Natural killer cell (primary cell): ENCODE measurements around the gene AP1S3. TPM values are rescaled to one million over a fixed set of nuclear protein-coding genes. Genes with fewer than 3 reads are reported as not detected.
A peak's percentile ranks its signal among the peaks of the same experiment; 100 is the strongest.

Experiments used
- ATAC-seq, 3 donors: fragments of 150-1000 bp in 2 of 3; fragments of 200-7000 bp in 1 of 3; cut with Tn5 transposase; 1 replicate in 1 of 3; 2 replicates in 2 of 3; pipeline ENCODE4 v1.10.0; 2021; ENCODE audit warnings: mild to moderate bottlenecking in 2 of 3, moderate library complexity in 2 of 3
- DNase-seq, 2 donors: peaks; one replicate each; pipeline versions ENCODE4 v3.0.0 to v3.0.0-alpha.2; 2013 to 2021; ENCODE audit warnings: mixed read lengths in 1 of 2
- H3K27ac ChIP-seq: one replicate; pipeline ENCODE4 v1.5.1; 2013; ENCODE audit warnings: mild to moderate bottlenecking, low read length
- H3K27me3 ChIP-seq: one replicate; pipeline ENCODE4 v1.6.1; 2013; ENCODE audit warnings: low read length; ENCODE audit not compliant: control insufficient read depth, insufficient read depth
- H3K36me3 ChIP-seq: one replicate; pipeline ENCODE4 v1.6.1; 2013; ENCODE audit warnings: low read length; ENCODE audit not compliant: control insufficient read depth, insufficient read depth
- H3K4me1 ChIP-seq: one replicate; pipeline ENCODE4 v1.6.1; 2013; ENCODE audit warnings: low read length; ENCODE audit not compliant: control insufficient read depth, insufficient read depth
- H3K4me3 ChIP-seq: one replicate; pipeline ENCODE4 v1.5.1; 2013; ENCODE audit warnings: low read length
- H3K9me3 ChIP-seq: one replicate; pipeline ENCODE4 v1.6.1; 2013; ENCODE audit warnings: low read length; ENCODE audit not compliant: control insufficient read depth, insufficient read depth
- H3K27ac Mint-ChIP-seq, 2 donors: one replicate each; pipeline ENCODE4 v1.8.0; 2022; ENCODE audit warnings: mild to moderate bottlenecking in 2 of 2, mixed read lengths in 2 of 2, moderate library complexity in 1 of 2
- H3K27me3 Mint-ChIP-seq, 2 donors: one replicate each; pipeline ENCODE4 v1.8.0; 2022; ENCODE audit warnings: low read depth in 2 of 2, mixed read lengths in 2 of 2
- H3K36me3 Mint-ChIP-seq: one replicate; pipeline ENCODE4 v1.8.0; 2022; ENCODE audit warnings: mixed read lengths
- H3K4me1 Mint-ChIP-seq, 2 donors: one replicate each; pipeline ENCODE4 v1.8.0; 2022; ENCODE audit warnings: mixed read lengths in 2 of 2
- H3K4me3 Mint-ChIP-seq: one replicate; pipeline ENCODE4 v1.8.0; 2022; ENCODE audit warnings: mild to moderate bottlenecking, moderate library complexity, mixed read lengths
- H3K9me3 Mint-ChIP-seq, 2 donors: one replicate each; pipeline ENCODE4 v1.8.0; 2022; ENCODE audit warnings: mixed read lengths in 2 of 2
- WGBS: methylation state at CpG from one replicate; pipeline ENCODE4 v1.1.7; 2013; ENCODE audit warnings: missing lambda C conversion rate; ENCODE audit not compliant: insufficient coverage; 5-methylcytosine and 5-hydroxymethylcytosine counted together
- intact Hi-C: fragments of 100-400 bp; cut with micrococcal nuclease; formaldehyde crosslinking; loops from one replicate; pipeline ENCODE4 v1.14.2; 2022
- total RNA-seq, 4 donors: library from RNA; stranded (reverse); fragments of 120-200 nt in 1 of 4; gene quantifications; one replicate each; pipeline versions ENCODE4 v1.2.3 to v1.2.4, GENCODE V29; 2013 to 2022
- TF ChIP-seq, protein P1 (sequence below): fragments of 200-600 bp; IDR thresholded peaks from one replicate; pipeline ENCODE4 v1.8.0; 2022; ENCODE audit warnings: antibody characterized with exemption

The AP1S3 gene
- total RNA-seq, 3 donors from 2014 or later (not counting 1 experiment from before 2014, with no cell fraction given) = 4.5 to 5.2 (median 5.0) TPM

DNA sequence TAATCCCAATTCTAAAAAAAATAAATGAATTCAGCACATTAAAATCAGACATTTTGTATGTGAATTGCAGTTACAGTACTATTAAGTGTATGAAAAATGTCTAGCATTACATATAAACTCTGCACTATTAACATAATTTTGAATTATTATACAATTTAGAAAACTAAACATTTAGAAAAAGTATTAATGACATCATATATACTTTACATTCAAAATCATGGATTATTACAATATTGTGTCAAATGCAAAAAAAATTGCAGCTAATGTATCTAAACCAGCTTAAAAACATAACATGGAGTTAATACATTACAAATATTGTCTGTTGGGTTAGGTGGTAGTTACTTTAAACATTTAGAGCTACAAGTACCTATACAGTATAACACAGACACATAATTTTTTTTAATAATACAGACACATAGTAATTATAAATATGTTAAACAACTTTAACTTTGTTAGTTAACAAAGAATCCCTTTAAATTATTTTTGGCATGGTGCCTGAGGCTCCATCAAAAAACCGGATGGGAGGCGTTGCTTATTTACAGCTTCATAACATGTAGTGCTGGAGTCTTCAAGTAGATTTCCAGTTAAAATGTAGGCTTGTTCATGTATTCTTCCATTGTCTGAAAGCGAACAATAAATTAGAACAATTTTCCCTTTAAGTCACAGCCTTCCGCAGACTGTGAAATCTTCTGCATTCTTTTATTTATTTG lies 79.1 kb downstream of the AP1S3 start:
- no peaks in the 10 kb centered on the region for H3K27me3 ChIP-seq
- H3K27ac ChIP-seq = no peak overlapping the region
- intact Hi-C loops = no loop called here
- H3K27ac Mint-ChIP-seq = peak overlapping the region in 1 of 2 donors; percentile 96
- DNase-seq (no peak), ATAC-seq (no peak)
- H3K4me1 Mint-ChIP-seq = peaks cover 30 to 40% of the 10 kb centered on the region in 2 donors
- H3K9me3 Mint-ChIP-seq = no peaks in the 10 kb centered on the region
- H3K36me3 Mint-ChIP-seq = no peaks in the 10 kb centered on the region
- TF ChIP-seq, protein P1, sequence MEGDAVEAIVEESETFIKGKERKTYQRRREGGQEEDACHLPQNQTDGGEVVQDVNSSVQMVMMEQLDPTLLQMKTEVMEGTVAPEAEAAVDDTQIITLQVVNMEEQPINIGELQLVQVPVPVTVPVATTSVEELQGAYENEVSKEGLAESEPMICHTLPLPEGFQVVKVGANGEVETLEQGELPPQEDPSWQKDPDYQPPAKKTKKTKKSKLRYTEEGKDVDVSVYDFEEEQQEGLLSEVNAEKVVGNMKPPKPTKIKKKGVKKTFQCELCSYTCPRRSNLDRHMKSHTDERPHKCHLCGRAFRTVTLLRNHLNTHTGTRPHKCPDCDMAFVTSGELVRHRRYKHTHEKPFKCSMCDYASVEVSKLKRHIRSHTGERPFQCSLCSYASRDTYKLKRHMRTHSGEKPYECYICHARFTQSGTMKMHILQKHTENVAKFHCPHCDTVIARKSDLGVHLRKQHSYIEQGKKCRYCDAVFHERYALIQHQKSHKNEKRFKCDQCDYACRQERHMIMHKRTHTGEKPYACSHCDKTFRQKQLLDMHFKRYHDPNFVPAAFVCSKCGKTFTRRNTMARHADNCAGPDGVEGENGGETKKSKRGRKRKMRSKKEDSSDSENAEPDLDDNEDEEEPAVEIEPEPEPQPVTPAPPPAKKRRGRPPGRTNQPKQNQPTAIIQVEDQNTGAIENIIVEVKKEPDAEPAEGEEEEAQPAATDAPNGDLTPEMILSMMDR = no peak
- H3K36me3 ChIP-seq = peaks cover 2% of the 10 kb centered on the region
- H3K4me3 ChIP-seq = no peak overlapping the region
- H3K4me3 Mint-ChIP-seq = no peak overlapping the region
- H3K27me3 Mint-ChIP-seq = no peaks in the 10 kb centered on the region
- 94% methylated on average over 2 of the region's 4 CpGs for WGBS
- peaks cover 35% of the 10 kb centered on the region for H3K4me1 ChIP-seq
- no peaks in the 10 kb centered on the region for H3K9me3 ChIP-seq

DNA sequence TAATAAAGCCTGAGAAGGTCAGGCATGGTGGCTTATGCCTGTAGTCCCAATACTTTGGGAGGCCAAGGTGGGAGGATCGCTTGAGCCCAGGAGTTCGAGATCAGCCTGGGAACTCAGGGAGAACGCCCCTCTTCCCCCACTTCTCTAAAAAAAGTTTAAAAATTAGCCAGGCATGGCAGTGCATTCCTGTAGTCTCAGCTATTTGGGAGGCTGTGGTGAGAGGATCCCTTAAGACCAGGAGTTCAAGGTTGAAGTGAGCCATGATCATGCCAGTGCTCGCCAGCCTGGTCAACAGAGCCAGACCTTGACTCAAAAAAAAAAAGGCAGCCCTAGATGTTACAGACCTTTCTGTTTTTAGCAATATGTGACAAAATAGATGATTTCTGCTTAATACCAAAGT lies 83.4 kb downstream of the AP1S3 start:
- peaks cover 2% of the 10 kb centered on the region for H3K36me3 ChIP-seq
- ATAC-seq (no peak), DNase-seq (no peak)
- H3K36me3 Mint-ChIP-seq = no peaks in the 10 kb centered on the region
- intact Hi-C loops = no loop called here
- no peak overlapping the region for H3K27ac ChIP-seq
- H3K4me3 Mint-ChIP-seq = no peak overlapping the region
- peaks cover 9 to 15% of the 10 kb centered on the region in 2 donors for H3K27me3 Mint-ChIP-seq
- TF ChIP-seq, protein P1 = no peak
- H3K4me3 ChIP-seq = no peak overlapping the region
- peaks cover 2 to 4% of the 10 kb centered on the region in 2 donors for H3K4me1 Mint-ChIP-seq
- peaks cover 2% of the 10 kb centered on the region for H3K4me1 ChIP-seq
- no peaks in the 10 kb centered on the region for H3K9me3 ChIP-seq
- H3K27me3 ChIP-seq = no peaks in the 10 kb centered on the region
- H3K27ac Mint-ChIP-seq = no peak overlapping the region
- H3K9me3 Mint-ChIP-seq = no peaks in the 10 kb centered on the region
- WGBS = 87% methylated on average over 4 of the region's 4 CpGs

DNA sequence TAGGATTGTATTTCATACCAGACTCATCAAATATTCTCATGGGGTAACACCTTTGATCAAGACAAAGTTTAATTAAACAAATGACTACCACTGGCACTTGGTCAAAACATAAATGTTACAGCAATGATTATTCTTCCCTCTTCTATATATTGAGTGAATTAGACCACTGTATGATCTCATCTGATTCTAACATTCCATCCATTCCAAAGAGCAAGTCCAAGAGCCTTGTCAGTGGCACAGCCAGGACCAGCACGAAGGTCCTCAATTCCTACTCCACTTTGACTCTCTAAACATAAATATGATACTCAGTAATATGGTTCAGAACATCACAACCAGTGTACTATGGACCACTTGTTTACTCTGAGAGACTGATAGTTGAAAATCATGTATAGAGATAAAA lies 86.4 kb downstream of the AP1S3 start:
- H3K4me3 ChIP-seq = no peak overlapping the region
- H3K27ac Mint-ChIP-seq = no peak overlapping the region
- WGBS = 88% methylated on average over 1 of the region's 1 CpG
- TF ChIP-seq, protein P1 = no peak
- no peaks in the 10 kb centered on the region for H3K36me3 Mint-ChIP-seq
- no peaks in the 10 kb centered on the region for H3K36me3 ChIP-seq
- H3K9me3 Mint-ChIP-seq = no peaks in the 10 kb centered on the region
- no peaks in the 10 kb centered on the region for H3K27me3 ChIP-seq
- ATAC-seq = no peak
- no peak overlapping the region for H3K27ac ChIP-seq
- no peaks in the 10 kb centered on the region for H3K9me3 ChIP-seq
- H3K27me3 Mint-ChIP-seq = peaks cover 11 to 15% of the 10 kb centered on the region in 2 donors
- DNase-seq = no peak
- H3K4me1 Mint-ChIP-seq = peaks cover 0 to 2% of the 10 kb centered on the region in 2 donors
- intact Hi-C loops = no loop called here
- H3K4me1 ChIP-seq = no peaks in the 10 kb centered on the region
- no peak overlapping the region for H3K4me3 Mint-ChIP-seq
